ENCODE measurements around the gene LMNTD2.

DNA sequence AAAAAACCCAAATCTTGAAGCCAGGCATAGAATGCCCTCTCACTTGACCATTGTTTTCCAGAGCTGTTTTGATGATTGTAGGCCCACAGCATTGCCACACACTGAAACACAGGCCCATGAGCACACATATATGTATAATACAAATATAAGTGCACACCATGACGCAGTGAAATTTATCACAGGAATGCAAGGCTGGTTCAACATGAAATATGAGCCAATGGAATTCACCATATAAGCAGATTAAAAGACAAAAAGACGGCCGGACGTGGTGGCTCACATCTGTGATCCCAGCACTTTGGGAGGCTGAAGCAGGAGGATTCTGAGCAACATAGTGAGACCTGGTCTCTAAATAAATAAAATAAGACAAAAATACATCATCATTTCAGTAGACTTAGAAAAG is 44.1 kb downstream of the LMNTD2 start:
- TF ChIP-seq, protein P1, sequence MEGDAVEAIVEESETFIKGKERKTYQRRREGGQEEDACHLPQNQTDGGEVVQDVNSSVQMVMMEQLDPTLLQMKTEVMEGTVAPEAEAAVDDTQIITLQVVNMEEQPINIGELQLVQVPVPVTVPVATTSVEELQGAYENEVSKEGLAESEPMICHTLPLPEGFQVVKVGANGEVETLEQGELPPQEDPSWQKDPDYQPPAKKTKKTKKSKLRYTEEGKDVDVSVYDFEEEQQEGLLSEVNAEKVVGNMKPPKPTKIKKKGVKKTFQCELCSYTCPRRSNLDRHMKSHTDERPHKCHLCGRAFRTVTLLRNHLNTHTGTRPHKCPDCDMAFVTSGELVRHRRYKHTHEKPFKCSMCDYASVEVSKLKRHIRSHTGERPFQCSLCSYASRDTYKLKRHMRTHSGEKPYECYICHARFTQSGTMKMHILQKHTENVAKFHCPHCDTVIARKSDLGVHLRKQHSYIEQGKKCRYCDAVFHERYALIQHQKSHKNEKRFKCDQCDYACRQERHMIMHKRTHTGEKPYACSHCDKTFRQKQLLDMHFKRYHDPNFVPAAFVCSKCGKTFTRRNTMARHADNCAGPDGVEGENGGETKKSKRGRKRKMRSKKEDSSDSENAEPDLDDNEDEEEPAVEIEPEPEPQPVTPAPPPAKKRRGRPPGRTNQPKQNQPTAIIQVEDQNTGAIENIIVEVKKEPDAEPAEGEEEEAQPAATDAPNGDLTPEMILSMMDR (IDR thresholded peaks at IDR 0.05; ENCODE audit: insufficient read depth, low read length) = no peak
- TF ChIP-seq POLR2AphosphoS5 (IDR thresholded peaks at IDR 0.05; ENCODE audit: low read depth) (no peak), GABPA (IDR thresholded peaks at IDR 0.05; ENCODE audit: low read depth) (no peak)
- TF ChIP-seq, protein P2, sequence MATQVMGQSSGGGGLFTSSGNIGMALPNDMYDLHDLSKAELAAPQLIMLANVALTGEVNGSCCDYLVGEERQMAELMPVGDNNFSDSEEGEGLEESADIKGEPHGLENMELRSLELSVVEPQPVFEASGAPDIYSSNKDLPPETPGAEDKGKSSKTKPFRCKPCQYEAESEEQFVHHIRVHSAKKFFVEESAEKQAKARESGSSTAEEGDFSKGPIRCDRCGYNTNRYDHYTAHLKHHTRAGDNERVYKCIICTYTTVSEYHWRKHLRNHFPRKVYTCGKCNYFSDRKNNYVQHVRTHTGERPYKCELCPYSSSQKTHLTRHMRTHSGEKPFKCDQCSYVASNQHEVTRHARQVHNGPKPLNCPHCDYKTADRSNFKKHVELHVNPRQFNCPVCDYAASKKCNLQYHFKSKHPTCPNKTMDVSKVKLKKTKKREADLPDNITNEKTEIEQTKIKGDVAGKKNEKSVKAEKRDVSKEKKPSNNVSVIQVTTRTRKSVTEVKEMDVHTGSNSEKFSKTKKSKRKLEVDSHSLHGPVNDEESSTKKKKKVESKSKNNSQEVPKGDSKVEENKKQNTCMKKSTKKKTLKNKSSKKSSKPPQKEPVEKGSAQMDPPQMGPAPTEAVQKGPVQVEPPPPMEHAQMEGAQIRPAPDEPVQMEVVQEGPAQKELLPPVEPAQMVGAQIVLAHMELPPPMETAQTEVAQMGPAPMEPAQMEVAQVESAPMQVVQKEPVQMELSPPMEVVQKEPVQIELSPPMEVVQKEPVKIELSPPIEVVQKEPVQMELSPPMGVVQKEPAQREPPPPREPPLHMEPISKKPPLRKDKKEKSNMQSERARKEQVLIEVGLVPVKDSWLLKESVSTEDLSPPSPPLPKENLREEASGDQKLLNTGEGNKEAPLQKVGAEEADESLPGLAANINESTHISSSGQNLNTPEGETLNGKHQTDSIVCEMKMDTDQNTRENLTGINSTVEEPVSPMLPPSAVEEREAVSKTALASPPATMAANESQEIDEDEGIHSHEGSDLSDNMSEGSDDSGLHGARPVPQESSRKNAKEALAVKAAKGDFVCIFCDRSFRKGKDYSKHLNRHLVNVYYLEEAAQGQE (IDR thresholded peaks at IDR 0.05; ENCODE audit: insufficient replicate concordance, low read depth) = no peak
